Thyroid gland (tissue), 4 donors: ENCODE data around the gene NR6A1.
A peak's percentile ranks its signal among the peaks of the same experiment; 100 is the strongest.

ENCODE experiments used
- POLR2A ChIP-seq, 2 donors: fragments of 450-650 bp; IDR thresholded peaks; one replicate each; pipeline ENCODE4 v1.6.1; 2017; ENCODE audit warnings: antibody characterized with exemption in 2 of 2, mild to moderate bottlenecking in 2 of 2, moderate library complexity in 1 of 2
- TF ChIP-seq, protein P1 (sequence below), 6 experiments: fragments of 200-600 bp in 3 of 6; fragments of 450-650 bp in 3 of 6; sonication (generic) in 3 of 6; IDR thresholded peaks; one replicate each; pipeline ENCODE4 v1.5.1; 2016 to 2019; ENCODE audit warnings: antibody characterized with exemption in 6 of 6, mild to moderate bottlenecking in 2 of 6, inconsistent platforms in 1 of 6, moderate library complexity in 1 of 6

DNA sequence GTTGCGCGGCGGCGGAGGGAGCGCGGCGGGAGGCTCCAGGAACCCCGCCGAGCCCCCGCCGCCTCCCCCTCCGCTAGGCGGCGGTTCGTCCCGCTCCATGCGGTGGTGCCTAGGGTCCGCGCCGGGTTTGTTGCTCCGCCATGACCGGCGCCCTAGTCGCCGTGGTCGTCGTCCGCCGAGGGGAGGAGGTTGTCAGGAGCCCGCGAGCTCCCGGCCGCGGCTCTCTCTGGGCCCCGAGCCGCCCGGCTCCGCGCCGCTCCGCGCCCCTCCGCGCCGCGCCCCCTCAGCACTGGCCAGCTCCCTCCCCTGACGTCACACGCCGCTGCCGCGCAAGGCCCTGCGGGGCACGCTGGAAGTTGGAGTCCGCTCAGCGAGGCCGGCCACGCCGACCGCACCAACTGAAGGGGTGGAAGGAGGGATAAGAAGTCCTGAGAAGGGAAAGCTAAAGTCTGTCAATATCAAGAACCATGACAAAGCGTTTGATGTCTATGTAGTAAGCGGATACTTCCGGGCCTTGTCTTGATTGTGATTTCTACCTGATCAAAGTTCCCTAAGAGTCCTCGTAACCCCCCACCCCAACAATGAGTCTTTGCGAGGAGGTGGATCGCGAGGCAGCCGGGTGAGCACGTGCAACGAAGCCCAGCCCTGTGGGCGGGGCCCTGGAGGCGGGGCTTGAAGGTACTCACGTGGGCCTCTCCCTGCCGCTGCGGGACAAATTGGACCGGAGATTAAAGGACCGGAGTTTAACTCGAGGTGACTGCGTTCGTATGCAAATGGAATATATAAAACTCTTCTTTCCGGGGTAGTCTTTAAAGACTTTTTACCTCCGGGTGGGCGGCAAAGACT, at the start of gene NR6A1:
- TF ChIP-seq, protein P1, sequence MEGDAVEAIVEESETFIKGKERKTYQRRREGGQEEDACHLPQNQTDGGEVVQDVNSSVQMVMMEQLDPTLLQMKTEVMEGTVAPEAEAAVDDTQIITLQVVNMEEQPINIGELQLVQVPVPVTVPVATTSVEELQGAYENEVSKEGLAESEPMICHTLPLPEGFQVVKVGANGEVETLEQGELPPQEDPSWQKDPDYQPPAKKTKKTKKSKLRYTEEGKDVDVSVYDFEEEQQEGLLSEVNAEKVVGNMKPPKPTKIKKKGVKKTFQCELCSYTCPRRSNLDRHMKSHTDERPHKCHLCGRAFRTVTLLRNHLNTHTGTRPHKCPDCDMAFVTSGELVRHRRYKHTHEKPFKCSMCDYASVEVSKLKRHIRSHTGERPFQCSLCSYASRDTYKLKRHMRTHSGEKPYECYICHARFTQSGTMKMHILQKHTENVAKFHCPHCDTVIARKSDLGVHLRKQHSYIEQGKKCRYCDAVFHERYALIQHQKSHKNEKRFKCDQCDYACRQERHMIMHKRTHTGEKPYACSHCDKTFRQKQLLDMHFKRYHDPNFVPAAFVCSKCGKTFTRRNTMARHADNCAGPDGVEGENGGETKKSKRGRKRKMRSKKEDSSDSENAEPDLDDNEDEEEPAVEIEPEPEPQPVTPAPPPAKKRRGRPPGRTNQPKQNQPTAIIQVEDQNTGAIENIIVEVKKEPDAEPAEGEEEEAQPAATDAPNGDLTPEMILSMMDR (IDR thresholded peaks at IDR 0.05) = peak in 3 of 6 experiments; percentile 26 to 38 (median 33)
- peak; percentile 61 to 98 for TF ChIP-seq POLR2A (IDR thresholded peaks at IDR 0.05)
